K562 (cell line): ENCODE data around the gene RBMX. TPM values are rescaled to one million over a fixed set of nuclear protein-coding genes. Genes with fewer than 3 reads are reported as not detected.

Source experiments
- DNMT1 ChIP-seq: fragments of 450-650 bp; IDR thresholded peaks from 2 replicates; pipeline ENCODE4 v1.6.1; 2016; ENCODE audit warnings: antibody characterized with exemption, mild to moderate bottlenecking
- POLR2G ChIP-seq: fragments of 200-400 bp; formaldehyde crosslinking; IDR thresholded peaks from 2 replicates; pipeline ENCODE4 v1.6.1; 2017; ENCODE audit warnings: low read depth, mild to moderate bottlenecking, antibody characterized with exemption, low read length, moderate library complexity
- SPI1 ChIP-seq: IDR thresholded peaks from 2 replicates; pipeline ENCODE4 v1.6.1; 2011; ENCODE audit warnings: low read depth, low read length, control low read depth, borderline replicate concordance
- TEAD2 ChIP-seq: fragments of 450-650 bp; IDR thresholded peaks from 2 replicates; pipeline ENCODE4 v1.6.1; 2016; ENCODE audit warnings: missing genetic modification characterization, control low read depth, missing compliant biosample characterization
- ZNF174 ChIP-seq: fragments of 250-450 bp; sonication (Bioruptor Pico); IDR thresholded peaks from 2 replicates; pipeline ENCODE4 v1.4.0; 2020; ENCODE audit warnings: mild to moderate bottlenecking
- polyA plus RNA-seq, 8 experiments: library from polyadenylated mRNA; depleted of rRNA in 4 of 8; stranded (reverse) in 5 of 8; unstranded in 3 of 8; fragments of >200 nt; fragmentation: Nextera tagmentation in 2 of 8; fragmentation: Illumina TruSeq in 1 of 8; extraction: Ambion mirVana in 2 of 8; extraction: Trizol in 1 of 8; gene quantifications; 2 replicates each; pipeline versions ENCODE4 v1.2.1 to v1.2.3, GENCODE V29; 2011 to 2014; ENCODE audit warnings: inconsistent platforms in 1 of 8, missing spikeins in 1 of 8
- total RNA-seq, 7 experiments: library from RNA; depleted of rRNA in 6 of 7; stranded (reverse); fragments of >200 nt in 6 of 7; fragmentation: Illumina TruSeq in 2 of 7; extraction: Trizol in 2 of 7; gene quantifications; 2 replicates each; pipeline versions ENCODE4 v1.2.1 to v1.2.3, GENCODE V29; 2011 to 2021; ENCODE audit warnings: low replicate concordance in 1 of 7
- TF ChIP-seq, protein P1 (sequence below), 2 experiments: fragments of 200-800 bp in 1 of 2; sonication (Bioruptor generic) in 1 of 2; sonication (generic) in 1 of 2; formaldehyde crosslinking in 1 of 2; IDR thresholded peaks in 1 of 2; conservative IDR thresholded peaks in 1 of 2; 2 replicates each; pipeline versions ENCODE4 v1.5.0 to v1.6.1; 2016 to 2020; ENCODE audit warnings: missing compliant biosample characterization in 1 of 2, missing genetic modification characterization in 1 of 2, missing genetic modification reagents in 1 of 2
- TF ChIP-seq, protein P2 (sequence below): fragments of 250-450 bp; sonication (Bioruptor Pico); IDR thresholded peaks from 2 replicates; pipeline ENCODE4 v1.6.1; 2021; ENCODE audit warnings: mild to moderate bottlenecking
- TF ChIP-seq, protein P3 (sequence below): sonication (generic); formaldehyde crosslinking; IDR thresholded peaks from 2 replicates; pipeline ENCODE4 v1.8.0; 2022; ENCODE audit warnings: mild to moderate bottlenecking, missing genetic modification reagents, borderline replicate concordance
- TF ChIP-seq, protein P4 (sequence below): fragments of 450-650 bp; formaldehyde crosslinking; IDR thresholded peaks from 2 replicates; pipeline ENCODE4 v1.4.0; 2022; ENCODE audit warnings: missing genetic modification characterization

The RBMX gene
- total and polyA plus RNA-seq, 9 of the 15 experiments (the other 6 are each of a cell fraction or from before 2014, with no cell fraction given), result 405 to 671 (median 540) TPM

DNA sequence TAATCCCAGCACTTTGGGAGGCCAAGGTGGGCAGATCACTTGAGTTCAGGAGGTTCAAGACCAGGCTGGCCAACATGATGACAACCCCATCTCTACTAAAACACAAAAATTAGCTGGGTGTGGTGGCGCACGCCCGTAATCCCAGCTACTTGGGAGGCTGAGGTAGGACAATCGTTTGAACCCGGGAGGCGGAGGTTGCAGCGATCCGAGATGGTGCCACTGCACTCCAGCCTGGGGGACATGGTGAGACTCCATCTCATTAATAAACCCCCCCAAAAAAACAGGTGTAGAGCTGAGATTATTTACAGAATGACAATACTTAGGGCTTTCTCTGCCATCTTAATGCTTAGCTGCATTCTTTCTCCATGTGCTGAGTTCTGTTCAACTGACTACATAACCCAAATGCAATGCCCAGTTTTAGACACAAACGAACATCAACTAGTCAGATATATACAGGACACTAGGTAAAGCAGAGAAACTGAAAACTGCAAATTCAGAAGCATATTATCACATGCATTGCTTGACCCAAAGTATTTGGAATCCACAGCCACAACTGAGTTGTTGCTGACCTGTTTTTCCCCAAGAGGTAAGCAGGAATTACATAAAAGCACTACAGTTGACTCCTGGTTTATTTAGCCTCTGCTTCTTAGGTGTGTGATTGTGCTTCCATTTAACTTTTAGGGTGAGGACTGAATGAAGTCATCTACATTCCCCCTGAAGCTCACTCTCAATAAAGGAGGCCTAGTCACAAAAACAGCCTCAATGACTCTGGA is 12.1 kb downstream of the RBMX start (continued):
- TF ChIP-seq, protein P1, sequence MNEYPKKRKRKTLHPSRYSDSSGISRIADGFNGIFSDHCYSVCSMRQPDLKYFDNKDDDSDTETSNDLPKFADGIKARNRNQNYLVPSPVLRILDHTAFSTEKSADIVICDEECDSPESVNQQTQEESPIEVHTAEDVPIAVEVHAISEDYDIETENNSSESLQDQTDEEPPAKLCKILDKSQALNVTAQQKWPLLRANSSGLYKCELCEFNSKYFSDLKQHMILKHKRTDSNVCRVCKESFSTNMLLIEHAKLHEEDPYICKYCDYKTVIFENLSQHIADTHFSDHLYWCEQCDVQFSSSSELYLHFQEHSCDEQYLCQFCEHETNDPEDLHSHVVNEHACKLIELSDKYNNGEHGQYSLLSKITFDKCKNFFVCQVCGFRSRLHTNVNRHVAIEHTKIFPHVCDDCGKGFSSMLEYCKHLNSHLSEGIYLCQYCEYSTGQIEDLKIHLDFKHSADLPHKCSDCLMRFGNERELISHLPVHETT (CRISPR knock-in tag; conservative IDR thresholded peaks at IDR 0.05 in 1 of 2, IDR thresholded peaks at IDR 0.05 in 1 of 2), result no peak
- TF ChIP-seq POLR2G (0 out of 2 replicates have a peak, but pooled peaks have one; percentile 14), ZNF174 (CRISPR knock-in tag) (no peak), SPI1 (no peak), TEAD2 (tag) (no peak), DNMT1 (no peak)
- TF ChIP-seq, protein P2, sequence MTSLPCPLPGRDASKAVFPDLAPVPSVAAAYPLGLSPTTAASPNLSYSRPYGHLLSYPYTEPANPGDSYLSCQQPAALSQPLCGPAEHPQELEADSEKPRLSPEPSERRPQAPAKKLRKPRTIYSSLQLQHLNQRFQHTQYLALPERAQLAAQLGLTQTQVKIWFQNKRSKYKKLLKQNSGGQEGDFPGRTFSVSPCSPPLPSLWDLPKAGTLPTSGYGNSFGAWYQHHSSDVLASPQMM (CRISPR knock-in tag), result no peak
- TF ChIP-seq, protein P3, sequence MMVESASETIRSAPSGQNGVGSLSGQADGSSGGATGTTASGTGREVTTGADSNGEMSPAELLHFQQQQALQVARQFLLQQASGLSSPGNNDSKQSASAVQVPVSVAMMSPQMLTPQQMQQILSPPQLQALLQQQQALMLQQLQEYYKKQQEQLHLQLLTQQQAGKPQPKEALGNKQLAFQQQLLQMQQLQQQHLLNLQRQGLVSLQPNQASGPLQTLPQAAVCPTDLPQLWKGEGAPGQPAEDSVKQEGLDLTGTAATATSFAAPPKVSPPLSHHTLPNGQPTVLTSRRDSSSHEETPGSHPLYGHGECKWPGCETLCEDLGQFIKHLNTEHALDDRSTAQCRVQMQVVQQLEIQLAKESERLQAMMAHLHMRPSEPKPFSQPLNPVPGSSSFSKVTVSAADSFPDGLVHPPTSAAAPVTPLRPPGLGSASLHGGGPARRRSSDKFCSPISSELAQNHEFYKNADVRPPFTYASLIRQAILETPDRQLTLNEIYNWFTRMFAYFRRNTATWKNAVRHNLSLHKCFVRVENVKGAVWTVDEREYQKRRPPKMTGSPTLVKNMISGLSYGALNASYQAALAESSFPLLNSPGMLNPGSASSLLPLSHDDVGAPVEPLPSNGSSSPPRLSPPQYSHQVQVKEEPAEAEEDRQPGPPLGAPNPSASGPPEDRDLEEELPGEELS (CRISPR knock-in tag), result no peak
- TF ChIP-seq, protein P4, sequence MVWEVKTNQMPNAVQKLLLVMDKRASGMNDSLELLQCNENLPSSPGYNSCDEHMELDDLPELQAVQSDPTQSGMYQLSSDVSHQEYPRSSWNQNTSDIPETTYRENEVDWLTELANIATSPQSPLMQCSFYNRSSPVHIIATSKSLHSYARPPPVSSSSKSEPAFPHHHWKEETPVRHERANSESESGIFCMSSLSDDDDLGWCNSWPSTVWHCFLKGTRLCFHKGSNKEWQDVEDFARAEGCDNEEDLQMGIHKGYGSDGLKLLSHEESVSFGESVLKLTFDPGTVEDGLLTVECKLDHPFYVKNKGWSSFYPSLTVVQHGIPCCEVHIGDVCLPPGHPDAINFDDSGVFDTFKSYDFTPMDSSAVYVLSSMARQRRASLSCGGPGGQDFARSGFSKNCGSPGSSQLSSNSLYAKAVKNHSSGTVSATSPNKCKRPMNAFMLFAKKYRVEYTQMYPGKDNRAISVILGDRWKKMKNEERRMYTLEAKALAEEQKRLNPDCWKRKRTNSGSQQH (CRISPR knock-in tag), result peak; percentile 30; the same call in 1 of the 2 replicates
